T follicular helper cell (primary cell): Measurements from ENCODE around the gene GLIS1.

Experiments
- DNase-seq: peaks from one replicate; pipeline ENCODE4 v3.0.0-alpha.2; 2020; ENCODE audit warnings: low read depth

GLIS1 gene

DNA sequence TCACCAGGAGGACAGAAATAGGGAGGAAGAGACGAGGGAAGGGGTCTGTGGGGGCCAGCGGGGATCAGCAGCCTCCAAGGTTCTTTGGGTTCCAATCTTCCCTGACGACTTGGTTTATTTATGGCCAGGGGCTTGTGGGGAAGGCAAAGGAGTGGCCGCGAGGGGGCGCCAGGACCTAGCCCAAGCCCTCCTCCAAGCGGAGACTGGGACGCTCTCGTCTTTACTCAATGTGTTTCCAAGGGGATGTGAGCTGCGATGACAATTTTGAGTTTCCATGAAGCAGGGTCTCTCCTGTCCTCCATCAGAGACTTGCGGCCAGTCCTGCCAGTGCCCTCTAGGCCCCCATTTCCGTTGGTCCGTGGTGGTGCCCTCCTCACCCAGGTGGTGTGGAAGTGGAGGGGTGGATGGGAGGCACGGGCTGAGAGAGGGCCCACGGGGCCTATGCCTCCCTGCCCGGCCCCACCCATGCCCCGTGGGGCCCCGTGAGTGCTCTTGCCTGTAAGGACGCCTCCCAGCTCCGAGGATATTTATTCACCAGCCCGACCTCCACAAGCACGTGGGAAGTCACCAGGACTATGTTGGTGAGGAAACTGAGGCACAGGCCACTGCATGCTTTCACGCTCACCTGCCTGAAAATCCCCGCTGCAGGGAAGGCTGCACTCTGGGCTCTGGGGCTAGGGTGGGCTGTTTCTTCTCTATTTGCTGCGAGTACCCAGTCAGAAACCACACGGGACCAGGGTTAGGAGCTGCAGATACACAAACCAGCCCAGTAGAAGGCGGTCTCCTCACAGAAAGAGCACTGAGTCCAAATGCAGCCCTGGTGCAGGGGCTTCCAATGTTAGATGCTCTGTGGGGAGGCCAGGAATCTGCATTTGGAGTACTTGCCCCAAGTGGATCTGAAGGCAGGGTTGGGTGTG, 253.2 kb downstream of the GLIS1 start:
- DNase-seq, result peak; percentile 29

DNA sequence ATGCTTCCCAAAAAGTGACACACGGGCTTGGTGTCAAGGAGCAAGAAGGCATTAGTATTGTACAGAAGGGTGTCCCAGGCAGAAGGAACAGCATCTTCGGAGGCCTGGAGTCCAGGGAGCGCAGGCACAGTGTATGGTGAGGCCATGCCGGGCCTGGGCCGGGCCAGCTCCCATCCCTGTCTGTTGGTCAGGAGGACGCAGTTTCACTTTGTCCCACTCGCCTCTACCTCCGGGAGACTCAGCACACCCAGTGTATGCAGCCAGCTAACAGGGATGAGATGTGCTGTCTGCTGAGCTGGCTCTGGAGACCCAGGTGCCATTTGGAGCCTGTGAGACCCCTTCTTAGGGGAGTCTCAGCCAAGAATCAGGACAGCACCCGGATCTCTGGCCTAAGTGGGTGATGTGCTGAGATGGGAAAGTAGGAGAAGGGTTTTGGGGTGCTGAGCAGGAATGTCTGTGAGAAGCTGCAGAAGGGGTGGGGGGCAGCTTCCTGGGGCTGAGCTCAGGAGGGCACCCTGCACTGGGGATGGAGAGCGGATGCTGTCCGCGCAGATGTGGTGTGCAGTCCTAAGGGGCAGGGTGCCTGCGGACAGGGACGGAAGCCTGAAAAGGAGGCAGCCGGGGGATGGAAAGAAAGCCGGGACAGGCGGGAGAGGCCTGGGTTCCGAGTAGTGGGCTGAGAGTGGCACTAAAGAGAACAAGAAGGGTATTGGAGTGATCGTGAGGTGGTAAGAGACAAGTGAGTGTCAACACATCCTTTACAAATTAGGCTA, 254.1 kb downstream of the GLIS1 start:
- DNase-seq, result no peak

DNA sequence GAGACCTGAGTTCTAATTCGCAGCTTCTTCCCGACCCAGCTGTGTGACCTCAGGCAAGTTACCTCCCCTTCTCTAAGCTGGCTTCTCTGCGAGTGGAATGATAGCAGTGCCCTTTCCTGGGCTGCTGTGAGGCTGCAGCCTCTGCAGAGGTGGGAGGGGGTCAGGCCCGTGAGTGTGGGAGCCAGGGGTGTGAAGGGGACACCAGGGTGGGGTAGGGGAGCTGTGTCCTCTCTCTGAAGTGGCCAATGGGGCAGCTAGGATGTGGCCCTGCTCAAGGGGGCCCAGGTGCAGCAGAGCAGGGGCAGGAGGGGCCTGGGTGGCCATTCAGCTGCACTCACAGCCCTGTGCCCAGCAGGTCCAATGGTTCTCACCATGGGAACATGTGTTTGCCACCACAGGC, 255.3 kb downstream of the GLIS1 start:
- no peak for DNase-seq

DNA sequence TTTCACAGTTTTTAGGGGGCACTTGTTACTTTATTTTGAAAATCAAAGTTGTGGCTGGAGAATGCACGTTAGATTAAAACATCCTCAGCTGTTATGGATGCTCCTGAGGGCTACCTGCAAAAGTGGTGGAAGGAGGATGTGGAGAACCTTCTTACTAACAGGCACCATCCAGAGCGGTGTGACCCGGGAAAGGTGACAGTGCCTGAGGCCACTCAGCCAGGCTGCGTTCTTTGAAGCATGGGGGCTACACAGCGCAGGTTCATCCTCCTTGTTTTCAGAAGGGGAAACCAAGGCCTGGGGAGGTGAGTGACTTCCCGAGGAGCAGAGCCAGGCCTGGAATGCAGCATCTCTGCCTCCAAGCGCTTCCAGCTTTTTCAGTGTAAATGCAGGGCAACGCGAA, 255.8 kb downstream of the GLIS1 start:
- DNase-seq, result no peak

DNA sequence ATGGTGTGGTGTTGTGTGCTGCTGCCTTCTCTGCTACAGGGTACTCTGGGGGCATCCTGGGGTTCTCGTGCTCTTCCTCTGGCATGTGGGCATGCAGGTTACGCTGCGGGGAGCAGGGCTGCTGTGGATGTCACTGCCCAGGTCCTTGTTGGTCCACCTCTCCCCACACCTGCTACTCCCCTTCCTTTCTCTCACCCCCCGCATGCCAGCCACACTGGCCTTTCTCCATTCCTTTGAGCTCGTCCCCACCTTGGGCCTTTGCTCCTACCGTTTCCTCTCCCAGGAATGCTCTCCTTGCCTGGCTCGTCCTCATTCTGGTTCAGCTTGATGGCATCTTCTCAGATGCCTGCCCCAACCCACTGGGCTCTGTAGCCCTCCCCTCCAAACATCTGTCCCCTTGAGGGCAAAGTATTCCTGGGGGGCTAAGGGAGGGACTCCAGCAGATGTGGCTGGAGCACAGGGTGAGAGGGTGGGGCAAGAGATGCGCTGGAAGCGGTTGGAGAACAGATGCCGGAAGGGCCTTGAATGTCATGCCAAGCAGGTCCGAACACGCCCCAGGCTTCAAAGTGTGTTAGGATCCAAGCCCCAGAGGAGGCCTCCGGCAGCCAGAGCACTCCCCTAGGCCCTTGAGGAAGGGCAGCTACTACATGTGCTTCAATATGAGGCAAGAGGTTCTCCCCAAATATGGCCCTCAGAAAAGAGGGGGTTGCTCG, 256.4 kb downstream of the GLIS1 start:
- DNase-seq, result no peak

DNA sequence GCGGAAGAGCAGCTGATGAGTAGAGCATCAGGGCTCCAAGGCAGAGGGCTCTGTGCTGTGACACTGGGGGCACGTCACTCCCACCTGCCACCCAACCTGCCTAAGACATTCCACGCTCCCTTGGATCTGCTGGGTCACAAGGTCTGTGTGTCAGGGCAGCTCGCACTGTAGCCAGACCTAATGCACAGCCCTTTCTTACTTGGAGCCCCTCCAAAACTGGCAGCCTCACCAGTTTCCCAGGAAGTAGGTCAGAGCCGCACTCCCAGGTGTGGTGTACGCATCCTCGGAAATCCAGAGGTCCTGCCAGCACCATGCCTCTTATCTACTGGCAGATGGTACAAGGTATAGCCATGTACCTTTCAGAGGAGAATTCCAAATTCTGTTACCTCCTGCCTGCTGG, 257.5 kb downstream of the GLIS1 start:
- DNase-seq, result no peak

DNA sequence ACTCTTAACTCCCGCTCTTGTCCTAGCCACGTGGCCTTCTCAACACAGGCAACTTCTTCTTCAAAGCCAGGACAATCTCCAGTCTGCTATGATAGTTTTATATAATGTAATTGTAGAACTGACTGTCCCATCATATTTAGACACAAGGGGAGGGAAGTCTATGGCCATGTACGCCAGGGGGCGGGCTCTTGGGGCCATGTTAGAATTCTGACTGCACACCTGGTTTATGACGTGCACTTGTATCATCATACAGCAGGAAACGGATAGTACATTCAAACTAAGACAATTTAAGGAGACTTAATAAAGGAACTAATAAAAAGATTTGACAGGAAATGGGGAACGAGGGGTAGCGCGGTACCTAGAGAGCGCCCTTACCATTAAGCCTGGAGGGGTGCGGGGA, 258.3 kb downstream of the GLIS1 start:
- no peak for DNase-seq

DNA sequence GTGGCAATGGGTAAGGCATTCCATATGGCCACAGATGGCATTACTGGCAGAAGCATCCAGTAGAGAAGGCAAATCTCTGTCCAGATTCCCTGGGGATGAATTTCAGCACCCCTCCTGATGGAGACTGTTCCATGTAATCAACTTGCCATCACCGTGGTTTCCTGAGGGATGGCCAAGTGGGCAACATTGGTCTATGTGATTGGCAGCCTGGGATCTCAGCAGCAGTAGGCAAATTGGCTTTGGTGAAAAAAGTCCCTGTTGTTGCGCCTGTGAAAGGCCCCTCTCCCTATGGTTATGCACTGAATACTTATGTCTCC, 260.5 kb downstream of the GLIS1 start:
- DNase-seq, result no peak

DNA sequence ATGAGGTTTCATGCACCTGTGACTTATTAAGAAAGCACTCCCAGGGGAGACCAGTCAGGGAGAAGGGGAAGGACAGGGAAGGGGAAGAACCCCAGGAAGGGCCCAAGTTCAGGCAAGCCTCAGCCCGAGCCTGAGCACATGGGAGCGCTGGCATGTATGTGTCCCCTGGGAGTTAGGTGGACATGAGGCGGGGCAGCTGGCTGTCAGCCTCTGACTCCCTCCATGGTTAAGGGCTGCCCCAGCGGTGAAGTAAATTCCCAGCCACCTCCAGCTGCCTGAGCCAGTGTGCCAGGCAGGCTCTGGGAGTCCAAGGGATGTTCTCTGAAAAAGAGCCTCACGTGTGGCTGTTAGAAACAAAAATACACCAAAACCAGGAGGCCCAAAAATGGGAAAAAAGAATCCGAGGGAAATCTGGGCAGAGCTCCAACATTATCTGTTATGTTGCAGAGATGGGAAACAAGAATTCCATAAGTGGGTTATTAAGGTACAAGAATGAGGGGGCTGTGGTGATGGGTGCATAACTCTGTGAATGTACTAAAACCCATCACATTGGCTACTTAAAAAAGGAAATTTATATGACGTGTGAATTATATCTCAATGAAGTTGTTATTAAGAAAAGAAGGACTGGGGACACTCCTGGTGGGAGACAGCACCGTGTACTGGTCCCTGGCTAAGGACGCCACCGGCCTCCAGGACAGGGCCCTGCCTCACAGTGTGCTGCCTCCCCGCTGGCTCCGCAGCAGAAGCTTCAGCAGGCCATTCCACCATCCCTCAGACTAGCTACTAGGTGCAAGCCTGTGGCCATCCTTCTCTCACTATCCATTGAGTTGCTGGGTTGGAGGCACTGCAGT, 261.1 kb downstream of the GLIS1 start:
- no peak for DNase-seq

DNA sequence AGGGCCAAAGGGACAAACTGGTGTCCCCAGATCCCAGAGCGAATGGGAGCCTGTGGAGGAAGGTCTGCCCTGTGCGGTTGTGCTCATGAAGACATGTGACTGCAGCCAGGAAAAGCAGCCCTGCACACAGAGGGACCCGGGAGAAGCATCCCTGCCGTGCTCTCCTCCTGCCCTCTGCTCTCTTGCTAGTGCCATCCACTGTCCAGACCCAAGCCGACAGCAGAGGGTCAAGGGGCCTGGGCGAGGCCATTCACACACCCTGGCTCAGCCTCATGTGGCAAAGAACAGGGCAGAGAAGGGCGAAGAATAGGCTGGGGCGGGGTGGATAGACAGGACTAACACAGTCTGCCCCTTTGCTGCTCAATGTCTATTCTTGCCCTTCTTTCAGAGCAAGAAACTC, 262.4 kb downstream of the GLIS1 start:
- no peak for DNase-seq

DNA sequence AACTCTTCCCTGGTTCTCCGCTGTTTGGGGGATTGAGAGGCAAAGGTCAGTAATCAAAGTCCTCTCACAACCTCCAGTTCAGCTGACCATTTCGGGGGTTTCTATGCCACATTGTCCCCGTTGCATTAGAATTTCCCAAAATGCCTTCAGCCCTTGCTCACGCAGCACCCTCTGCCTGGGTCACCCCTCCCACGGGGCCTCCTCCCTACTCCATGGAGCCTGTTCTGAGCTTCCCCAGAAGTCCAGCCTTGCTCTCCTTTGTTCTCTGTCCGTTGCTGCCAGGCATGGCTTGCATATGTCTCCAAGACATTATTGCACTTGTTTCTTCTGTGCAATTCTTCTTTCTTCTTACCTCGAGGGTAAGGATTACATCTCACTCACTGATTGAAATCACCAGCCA, 263.3 kb downstream of the GLIS1 start:
- DNase-seq, result no peak

DNA sequence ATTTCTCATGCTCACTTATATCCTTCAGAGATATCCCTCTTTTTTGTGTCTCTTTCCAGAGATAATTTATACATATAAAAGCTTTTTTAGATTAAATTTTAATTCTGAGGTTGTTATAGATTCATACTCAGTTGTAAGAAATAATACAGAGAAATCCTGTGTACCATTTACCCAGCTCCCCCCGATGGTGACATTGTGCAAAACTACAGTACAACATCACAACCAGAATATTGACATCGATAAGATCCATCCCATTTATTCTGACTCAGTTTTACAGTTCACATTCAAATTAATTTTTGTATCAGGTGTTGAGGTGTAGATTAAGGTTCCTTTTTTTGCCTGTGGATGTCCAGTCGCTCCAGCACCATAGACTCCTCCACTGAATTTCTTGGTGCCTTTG, 265.5 kb downstream of the GLIS1 start:
- DNase-seq, result no peak

DNA sequence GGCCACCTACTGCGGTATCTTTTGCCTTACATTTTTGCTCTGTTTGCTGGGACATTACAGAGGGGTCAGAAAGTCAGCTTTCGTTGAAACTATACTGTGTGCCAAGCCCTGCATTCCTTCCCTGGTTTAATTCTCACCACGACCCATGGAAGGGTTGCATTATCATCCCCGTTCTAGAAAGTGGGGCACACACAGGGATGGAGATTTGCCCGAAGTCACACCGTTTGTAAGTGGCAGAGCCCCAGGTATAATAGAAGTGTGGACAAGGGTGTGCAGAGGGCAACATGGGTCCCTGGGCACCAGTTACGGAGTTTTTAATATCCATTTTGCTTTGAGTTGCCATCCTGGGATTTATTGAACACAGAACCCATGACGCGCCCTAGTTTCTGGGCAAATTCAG, 268.0 kb downstream of the GLIS1 start:
- no peak for DNase-seq

DNA sequence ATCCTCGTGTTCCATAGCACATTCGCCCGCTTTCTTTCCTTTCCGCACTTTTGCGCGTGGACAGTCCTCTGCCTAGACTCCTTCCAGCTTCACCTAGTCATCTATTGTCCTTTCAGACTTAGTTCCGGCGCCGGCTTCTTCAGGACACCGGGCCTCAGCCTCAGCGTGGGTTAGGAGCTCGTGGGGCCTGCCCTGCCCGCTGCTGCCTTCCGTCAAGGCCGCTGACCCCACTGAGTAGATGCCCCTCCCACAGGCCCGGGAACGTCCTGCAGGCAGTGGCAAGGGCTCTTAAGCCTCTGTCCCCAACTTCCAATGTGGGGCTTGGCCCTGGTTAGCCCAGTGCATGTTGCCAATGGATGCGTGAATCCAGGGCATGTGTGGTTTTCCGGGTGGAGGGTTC, 268.4 kb downstream of the GLIS1 start:
- no peak for DNase-seq

DNA sequence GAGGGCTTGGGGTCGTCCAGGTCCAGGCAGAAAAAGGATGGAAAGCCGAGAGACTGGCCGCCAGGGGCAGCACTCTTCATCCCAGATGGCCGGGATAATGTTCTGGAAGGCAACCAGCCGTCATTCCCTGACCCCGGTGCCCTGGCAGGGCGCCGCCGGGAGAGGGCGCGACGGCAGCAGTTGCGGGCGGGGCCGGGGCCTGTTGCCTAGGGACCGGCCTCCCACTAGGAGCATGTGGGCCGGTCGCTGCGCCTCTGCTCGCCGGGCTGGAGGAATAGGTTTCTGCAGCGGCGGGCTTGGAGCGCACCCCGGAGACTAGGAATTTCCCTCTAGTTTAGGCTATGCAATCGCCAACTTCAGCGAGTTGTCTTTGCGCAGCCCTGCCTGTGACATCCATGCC, 268.8 kb downstream of the GLIS1 start:
- DNase-seq, result no peak

DNA sequence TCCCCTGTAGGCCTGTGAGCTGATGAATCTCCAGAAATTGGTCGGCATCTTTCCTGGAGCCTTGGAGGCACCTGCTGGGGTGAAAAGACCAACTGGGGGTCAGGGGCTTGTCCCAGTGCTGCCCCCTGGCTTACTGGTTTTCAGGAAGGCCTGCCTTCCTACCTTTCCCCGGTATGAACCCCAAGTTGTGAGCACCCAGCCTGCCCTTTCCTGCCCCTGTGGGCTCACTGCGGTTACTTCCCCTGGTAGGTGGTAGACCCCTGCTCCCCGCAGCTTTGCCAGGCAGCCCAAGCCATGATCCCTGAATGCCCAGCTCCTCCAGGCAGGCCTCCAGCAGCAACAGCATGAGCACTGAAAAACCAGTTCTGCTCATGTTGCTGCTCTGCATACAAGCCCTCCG, 269.6 kb downstream of the GLIS1 start:
- DNase-seq, result no peak

DNA sequence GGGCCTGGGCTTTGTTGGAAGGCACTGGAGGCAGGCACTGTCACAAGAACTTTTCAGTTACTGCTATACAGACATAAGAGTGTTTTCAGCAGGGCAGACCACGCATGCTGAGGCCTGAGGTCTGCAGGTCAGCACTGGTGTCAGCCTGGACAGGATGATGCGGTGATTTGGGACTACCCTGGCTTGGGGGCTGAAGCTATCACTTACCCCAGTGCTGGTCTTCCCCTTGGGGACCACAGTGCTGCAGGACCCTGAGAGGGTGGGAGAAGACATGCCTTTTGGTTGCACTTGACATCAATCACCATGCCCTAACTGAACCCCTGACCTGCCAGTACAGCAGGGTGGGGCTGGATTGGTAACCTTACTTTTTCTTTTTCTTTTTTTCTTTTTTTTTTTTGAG, 270.6 kb downstream of the GLIS1 start:
- no peak for DNase-seq

DNA sequence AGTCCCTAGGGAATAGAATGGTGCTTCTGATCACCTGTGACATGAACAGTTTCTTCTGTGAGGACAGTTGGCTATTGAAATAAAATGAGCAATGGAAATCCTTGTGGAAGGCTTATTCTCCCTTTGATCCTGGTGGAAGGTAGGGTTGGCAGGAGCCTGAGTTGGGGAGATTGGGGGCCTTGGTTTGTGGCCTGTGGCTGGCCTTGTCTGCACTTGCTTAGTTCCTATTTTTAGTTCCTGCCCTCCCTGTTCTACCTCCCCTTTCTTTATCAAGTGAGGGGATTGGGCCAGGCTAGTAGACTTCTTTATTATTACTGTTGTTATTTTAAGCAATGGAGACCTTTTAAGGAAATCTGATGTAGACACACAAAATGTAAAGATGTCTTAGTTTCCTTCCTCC, 271.6 kb downstream of the GLIS1 start:
- no peak for DNase-seq

DNA sequence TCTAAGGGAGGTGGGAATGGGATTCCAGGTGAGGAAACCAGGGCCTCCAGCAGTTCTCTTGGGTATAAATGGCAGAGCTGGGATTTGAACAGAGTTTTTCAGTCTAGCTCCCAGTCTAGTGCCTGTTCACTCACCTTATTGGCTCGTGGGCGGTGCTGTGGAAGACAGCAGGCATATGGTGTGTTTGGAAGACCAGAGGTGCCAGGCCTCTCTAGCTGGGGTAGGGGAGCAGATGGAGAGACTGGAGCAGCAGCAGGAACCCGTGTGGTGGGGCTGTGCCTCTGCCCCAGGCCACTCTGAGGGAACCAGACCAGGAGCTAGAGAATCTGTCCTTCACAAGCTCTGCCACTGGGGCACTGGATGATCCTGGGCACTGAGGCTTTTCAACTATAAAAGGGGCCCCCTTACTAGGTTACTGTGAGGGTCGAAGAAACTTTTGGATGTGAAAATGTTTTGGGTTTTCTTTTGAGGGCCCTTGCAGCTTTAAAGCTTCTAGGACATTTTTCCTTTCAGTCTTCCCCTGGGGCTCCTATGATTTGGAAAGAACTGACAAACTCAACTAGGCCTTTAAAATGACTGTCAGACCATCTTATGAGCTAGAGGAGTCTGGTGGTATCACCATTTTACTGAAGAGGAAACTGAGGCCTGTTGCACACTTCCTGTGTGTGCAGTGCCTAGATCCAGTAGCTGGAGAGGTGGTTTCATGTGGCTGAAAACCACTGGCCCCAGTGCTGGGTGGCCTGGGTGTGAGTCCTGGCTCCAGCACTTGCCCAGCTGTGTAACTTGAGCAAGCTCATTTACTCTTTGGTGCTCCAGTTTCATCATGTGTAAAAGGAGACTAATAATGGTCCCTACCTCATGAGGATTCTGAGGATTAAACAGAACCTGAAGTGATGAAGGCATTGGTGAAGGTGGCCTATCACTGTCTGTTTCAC, 273.7 kb downstream of the GLIS1 start:
- no peak for DNase-seq

DNA sequence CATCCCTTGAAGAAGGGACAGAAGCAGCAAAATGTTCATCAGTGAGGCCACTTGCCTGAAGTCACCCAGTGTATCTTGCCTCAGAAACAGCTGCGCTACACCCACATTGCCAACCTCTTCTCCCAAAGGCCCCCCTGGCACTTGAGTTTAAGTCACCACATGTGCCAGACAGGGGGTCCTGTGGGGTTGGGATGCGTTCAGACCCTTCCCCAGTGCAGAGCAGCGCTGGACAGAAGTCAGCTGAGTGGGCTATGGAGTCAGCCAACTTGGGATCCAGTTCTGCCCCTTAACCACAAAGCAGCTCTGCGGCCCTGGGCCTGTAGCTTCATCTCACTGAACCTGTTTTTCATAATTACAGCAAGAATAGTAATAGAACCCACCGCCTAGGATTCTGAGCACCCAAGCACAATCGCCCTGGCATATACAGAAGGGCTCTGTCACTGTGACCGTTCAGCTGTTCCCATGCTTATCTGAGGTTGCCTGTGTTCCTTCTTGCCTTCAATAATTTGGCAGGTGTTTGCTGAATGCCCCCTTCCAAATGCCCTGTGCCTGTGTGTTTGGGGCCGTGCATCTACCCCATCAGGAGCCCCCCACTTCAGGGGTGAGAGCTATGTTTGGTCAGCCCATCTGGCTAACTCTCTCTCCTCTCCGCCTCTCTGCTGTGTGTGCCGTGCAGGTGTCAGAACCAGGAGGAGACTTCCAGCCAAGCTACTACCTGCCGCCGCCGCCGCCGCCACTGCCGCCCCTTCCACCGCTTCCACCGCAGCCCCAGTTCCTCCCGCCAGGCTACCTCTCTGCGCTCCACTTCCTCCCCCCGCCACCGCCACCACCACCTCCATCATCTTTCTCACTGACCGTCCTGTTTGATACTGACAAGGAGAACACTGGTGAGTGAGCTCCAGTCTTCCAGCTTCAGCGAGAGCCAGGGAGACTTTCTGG, 274.7 kb downstream of the GLIS1 start:
- DNase-seq, result no peak
